K562 (cell line): ENCODE results near the gene NUDT1. TPM values are rescaled to one million over a fixed set of nuclear protein-coding genes. Genes with fewer than 3 reads are reported as not detected.

ENCODE experiments used
- MTF1 ChIP-seq: fragments of 250-450 bp; sonication (Bioruptor Pico); IDR thresholded peaks from 2 replicates; pipeline ENCODE4 v1.9.0; 2021; ENCODE audit warnings: moderate library complexity, mild to moderate bottlenecking, inconsistent platforms, borderline replicate concordance
- NFE2L1 ChIP-seq: fragments of 450-650 bp; IDR thresholded peaks from 2 replicates; pipeline ENCODE4 v1.6.1; 2016; ENCODE audit warnings: missing genetic modification characterization, low read depth, mild to moderate bottlenecking, missing compliant biosample characterization, moderate library complexity, borderline replicate concordance
- TBL1XR1 ChIP-seq, 2 experiments: IDR thresholded peaks; 2 replicates each; pipeline ENCODE4 v1.6.1; 2012; ENCODE audit warnings: improper control_type of control experiment in 2 of 2, low read length in 2 of 2, mild to moderate bottlenecking in 1 of 2
- ZNF766 ChIP-seq: fragments of 200-800 bp; sonication (Bioruptor generic); conservative IDR thresholded peaks from 2 replicates; pipeline ENCODE4 v1.6.1; 2016; ENCODE audit warnings: missing genetic modification characterization, missing compliant biosample characterization
- polyA plus RNA-seq, 8 experiments: library from polyadenylated mRNA; depleted of rRNA in 4 of 8; stranded (reverse) in 5 of 8; unstranded in 3 of 8; fragments of >200 nt; fragmentation: Nextera tagmentation in 2 of 8; fragmentation: Illumina TruSeq in 1 of 8; extraction: Ambion mirVana in 2 of 8; extraction: Trizol in 1 of 8; gene quantifications; 2 replicates each; pipeline versions ENCODE4 v1.2.1 to v1.2.3, GENCODE V29; 2011 to 2014; ENCODE audit warnings: inconsistent platforms in 1 of 8, missing spikeins in 1 of 8
- total RNA-seq, 7 experiments: library from RNA; depleted of rRNA in 6 of 7; stranded (reverse); fragments of >200 nt in 6 of 7; fragmentation: Illumina TruSeq in 2 of 7; extraction: Trizol in 2 of 7; gene quantifications; 2 replicates each; pipeline versions ENCODE4 v1.2.1 to v1.2.3, GENCODE V29; 2011 to 2021; ENCODE audit warnings: low replicate concordance in 1 of 7
- TF ChIP-seq, protein P1 (sequence below), 2 experiments: fragments of 450-650 bp; formaldehyde crosslinking in 1 of 2; IDR thresholded peaks; 2 replicates each; pipeline versions ENCODE4 v1.4.0 to v1.6.1; 2014 to 2020; ENCODE audit warnings: mild to moderate bottlenecking in 2 of 2, borderline replicate concordance in 1 of 2, low read depth in 1 of 2
- TF ChIP-seq, protein P2 (sequence below): sonication (generic); formaldehyde crosslinking; IDR thresholded peaks from 2 replicates; pipeline ENCODE4 v1.5.0; 2020; ENCODE audit warnings: missing genetic modification reagents

The NUDT1 gene
- total and polyA plus RNA-seq, 9 of the 15 experiments (the other 6 are each of a cell fraction or from before 2014, with no cell fraction given): 5.3 to 73.3 (median 29.6) TPM

DNA sequence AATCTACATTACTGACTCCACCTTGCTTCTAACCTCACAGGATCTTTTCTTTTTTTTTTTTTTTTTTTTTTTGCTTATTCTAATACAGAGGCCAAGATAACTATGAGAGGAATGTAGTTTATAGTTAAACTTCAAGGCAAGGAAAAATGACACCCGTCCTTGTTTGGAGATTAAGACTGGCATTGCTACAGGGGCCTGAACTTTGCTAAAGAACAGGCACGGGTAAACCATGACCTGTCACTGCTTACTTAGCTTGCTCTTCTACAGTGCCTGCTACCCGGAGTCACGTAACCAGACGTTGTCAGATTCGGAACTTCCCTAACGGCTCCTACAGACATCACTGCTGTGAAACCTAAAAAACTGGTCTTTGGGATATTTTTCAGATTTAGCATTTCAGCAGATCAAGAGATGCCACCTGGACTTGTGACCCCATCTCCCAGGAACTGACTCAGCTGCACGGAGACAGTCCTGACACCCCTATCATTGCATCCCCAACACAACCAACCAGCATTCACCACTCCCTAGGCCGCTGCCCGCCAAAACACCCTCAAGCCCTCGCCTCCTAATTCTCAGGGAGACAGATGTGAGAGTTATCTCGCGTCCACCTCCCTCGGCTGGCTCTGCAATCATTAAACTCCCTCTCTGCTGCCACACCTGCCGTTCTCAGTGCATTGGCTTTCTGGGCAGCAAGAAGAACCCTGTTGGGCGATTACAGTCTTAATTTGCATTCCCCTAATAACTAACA, 36.8 kb upstream of the NUDT1 start (continued):
- TF ChIP-seq, protein P1, sequence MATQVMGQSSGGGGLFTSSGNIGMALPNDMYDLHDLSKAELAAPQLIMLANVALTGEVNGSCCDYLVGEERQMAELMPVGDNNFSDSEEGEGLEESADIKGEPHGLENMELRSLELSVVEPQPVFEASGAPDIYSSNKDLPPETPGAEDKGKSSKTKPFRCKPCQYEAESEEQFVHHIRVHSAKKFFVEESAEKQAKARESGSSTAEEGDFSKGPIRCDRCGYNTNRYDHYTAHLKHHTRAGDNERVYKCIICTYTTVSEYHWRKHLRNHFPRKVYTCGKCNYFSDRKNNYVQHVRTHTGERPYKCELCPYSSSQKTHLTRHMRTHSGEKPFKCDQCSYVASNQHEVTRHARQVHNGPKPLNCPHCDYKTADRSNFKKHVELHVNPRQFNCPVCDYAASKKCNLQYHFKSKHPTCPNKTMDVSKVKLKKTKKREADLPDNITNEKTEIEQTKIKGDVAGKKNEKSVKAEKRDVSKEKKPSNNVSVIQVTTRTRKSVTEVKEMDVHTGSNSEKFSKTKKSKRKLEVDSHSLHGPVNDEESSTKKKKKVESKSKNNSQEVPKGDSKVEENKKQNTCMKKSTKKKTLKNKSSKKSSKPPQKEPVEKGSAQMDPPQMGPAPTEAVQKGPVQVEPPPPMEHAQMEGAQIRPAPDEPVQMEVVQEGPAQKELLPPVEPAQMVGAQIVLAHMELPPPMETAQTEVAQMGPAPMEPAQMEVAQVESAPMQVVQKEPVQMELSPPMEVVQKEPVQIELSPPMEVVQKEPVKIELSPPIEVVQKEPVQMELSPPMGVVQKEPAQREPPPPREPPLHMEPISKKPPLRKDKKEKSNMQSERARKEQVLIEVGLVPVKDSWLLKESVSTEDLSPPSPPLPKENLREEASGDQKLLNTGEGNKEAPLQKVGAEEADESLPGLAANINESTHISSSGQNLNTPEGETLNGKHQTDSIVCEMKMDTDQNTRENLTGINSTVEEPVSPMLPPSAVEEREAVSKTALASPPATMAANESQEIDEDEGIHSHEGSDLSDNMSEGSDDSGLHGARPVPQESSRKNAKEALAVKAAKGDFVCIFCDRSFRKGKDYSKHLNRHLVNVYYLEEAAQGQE (IDR thresholded peaks at IDR 0.05; ENCODE audit: borderline replicate concordance): no peak
- TF ChIP-seq, protein P1 (CRISPR knock-in tag; IDR thresholded peaks at IDR 0.05; ENCODE audit: low read depth): no peak
- TF ChIP-seq NFE2L1 (tag): no peak
- TF ChIP-seq ZNF766 (CRISPR knock-in tag): no peak
- no peak for TF ChIP-seq MTF1 (CRISPR knock-in tag)
- TF ChIP-seq TBL1XR1 (IDR thresholded peaks at IDR 0.05; ENCODE audit: low read length in 2 of 2): no peak
- TF ChIP-seq, protein P2, sequence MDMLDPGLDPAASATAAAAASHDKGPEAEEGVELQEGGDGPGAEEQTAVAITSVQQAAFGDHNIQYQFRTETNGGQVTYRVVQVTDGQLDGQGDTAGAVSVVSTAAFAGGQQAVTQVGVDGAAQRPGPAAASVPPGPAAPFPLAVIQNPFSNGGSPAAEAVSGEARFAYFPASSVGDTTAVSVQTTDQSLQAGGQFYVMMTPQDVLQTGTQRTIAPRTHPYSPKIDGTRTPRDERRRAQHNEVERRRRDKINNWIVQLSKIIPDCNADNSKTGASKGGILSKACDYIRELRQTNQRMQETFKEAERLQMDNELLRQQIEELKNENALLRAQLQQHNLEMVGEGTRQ (CRISPR knock-in tag): no peak
- TF ChIP-seq, all 486 proteins: peak for 0
